Measurements from ENCODE around the gene MAST2. TPM values are rescaled to one million over a fixed set of nuclear protein-coding genes. Genes with fewer than 3 reads are reported as not detected.

The MAST2 gene
- total and polyA plus RNA-seq, 9 of the 15 experiments (the other 6 are each of a cell fraction or from before 2014, with no cell fraction given): 0.73 to 32.0 (median 17.8) TPM

DNA sequence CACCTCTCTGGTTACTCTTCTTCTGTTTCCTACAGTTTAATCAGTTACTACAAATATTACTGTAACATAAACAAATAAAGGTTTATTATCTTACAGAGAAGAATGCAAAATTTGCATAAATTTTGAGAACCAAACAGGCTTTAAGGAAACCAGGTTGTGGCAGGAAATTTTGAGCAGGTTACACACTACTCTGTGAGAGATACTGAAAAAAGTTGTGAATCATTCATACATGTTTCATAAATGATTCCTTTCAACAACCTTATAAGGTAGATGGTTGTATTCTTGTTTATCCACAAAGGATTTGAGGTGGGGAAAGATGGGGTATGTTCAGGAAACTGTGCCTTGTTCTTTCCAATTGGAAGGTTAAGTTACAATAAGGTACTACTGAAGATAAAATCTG is 58.6 kb downstream of the MAST2 start (continued):
- TF ChIP-seq, protein P1, sequence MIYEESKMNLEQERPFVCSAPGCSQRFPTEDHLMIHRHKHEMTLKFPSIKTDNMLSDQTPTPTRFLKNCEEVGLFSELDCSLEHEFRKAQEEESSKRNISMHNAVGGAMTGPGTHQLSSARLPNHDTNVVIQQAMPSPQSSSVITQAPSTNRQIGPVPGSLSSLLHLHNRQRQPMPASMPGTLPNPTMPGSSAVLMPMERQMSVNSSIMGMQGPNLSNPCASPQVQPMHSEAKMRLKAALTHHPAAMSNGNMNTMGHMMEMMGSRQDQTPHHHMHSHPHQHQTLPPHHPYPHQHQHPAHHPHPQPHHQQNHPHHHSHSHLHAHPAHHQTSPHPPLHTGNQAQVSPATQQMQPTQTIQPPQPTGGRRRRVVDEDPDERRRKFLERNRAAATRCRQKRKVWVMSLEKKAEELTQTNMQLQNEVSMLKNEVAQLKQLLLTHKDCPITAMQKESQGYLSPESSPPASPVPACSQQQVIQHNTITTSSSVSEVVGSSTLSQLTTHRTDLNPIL (CRISPR knock-in tag; IDR thresholded peaks at IDR 0.05): no peak
- TF ChIP-seq ZKSCAN3 (CRISPR knock-in tag; IDR thresholded peaks at IDR 0.05) (no peak), POLR3A (IDR thresholded peaks at IDR 0.05; ENCODE audit: borderline replicate concordance, extremely low read depth, insufficient read depth, insufficient read length) (no peak), DACH1 (IDR thresholded peaks at IDR 0.05; ENCODE audit: partially characterized antibody) (no peak)
- TF ChIP-seq, protein P2, sequence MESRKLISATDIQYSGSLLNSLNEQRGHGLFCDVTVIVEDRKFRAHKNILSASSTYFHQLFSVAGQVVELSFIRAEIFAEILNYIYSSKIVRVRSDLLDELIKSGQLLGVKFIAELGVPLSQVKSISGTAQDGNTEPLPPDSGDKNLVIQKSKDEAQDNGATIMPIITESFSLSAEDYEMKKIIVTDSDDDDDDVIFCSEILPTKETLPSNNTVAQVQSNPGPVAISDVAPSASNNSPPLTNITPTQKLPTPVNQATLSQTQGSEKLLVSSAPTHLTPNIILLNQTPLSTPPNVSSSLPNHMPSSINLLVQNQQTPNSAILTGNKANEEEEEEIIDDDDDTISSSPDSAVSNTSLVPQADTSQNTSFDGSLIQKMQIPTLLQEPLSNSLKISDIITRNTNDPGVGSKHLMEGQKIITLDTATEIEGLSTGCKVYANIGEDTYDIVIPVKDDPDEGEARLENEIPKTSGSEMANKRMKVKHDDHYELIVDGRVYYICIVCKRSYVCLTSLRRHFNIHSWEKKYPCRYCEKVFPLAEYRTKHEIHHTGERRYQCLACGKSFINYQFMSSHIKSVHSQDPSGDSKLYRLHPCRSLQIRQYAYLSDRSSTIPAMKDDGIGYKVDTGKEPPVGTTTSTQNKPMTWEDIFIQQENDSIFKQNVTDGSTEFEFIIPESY (CRISPR knock-in tag; IDR thresholded peaks at IDR 0.05): no peak

DNA sequence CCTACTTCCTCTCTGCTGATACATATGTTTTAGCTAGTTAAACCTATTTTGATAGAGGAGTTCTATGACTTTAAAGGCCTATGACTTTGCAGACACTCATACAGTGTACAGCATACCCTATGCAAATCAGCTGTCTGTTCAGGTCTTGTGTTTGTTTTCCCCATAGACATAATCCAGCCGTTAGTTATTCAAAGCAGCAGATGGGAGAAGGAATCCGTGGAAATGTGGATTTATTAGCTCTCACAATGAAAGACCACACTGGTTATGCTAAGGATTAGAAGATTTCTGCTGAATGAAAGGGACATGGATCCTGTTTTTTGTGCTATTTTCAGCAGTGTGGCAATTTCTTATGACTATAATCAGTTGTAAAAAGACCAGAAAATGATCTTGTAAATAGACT is 59.8 kb downstream of the MAST2 start:
- no peak overlapping the region for H3K27ac ChIP-seq (ENCODE audit: extremely low read depth, low read depth, low read length)
- TF ChIP-seq NCOA1 (IDR thresholded peaks at IDR 0.05; ENCODE audit: low read depth) (no peak), NBN (IDR thresholded peaks at IDR 0.05; ENCODE audit: low read depth) (no peak), KLF10 (CRISPR knock-in tag; IDR thresholded peaks at IDR 0.05) (no peak), ZC3H11A (IDR thresholded peaks at IDR 0.05; ENCODE audit: low read depth, low read length) (no peak), EP400 (IDR thresholded peaks at IDR 0.05) (0 out of 2 replicates have a peak, but pooled peaks have one; percentile 2), ZNF551 (CRISPR knock-in tag; IDR thresholded peaks at IDR 0.05) (no peak)
- TF ChIP-seq, protein P3, sequence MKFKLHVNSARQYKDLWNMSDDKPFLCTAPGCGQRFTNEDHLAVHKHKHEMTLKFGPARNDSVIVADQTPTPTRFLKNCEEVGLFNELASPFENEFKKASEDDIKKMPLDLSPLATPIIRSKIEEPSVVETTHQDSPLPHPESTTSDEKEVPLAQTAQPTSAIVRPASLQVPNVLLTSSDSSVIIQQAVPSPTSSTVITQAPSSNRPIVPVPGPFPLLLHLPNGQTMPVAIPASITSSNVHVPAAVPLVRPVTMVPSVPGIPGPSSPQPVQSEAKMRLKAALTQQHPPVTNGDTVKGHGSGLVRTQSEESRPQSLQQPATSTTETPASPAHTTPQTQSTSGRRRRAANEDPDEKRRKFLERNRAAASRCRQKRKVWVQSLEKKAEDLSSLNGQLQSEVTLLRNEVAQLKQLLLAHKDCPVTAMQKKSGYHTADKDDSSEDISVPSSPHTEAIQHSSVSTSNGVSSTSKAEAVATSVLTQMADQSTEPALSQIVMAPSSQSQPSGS (CRISPR knock-in tag; IDR thresholded peaks at IDR 0.05): no peak
- TF ChIP-seq, protein P4, sequence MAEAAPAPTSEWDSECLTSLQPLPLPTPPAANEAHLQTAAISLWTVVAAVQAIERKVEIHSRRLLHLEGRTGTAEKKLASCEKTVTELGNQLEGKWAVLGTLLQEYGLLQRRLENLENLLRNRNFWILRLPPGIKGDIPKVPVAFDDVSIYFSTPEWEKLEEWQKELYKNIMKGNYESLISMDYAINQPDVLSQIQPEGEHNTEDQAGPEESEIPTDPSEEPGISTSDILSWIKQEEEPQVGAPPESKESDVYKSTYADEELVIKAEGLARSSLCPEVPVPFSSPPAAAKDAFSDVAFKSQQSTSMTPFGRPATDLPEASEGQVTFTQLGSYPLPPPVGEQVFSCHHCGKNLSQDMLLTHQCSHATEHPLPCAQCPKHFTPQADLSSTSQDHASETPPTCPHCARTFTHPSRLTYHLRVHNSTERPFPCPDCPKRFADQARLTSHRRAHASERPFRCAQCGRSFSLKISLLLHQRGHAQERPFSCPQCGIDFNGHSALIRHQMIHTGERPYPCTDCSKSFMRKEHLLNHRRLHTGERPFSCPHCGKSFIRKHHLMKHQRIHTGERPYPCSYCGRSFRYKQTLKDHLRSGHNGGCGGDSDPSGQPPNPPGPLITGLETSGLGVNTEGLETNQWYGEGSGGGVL (CRISPR knock-in tag; IDR thresholded peaks at IDR 0.05): no peak

More for the DNA sequence above, 59.8 kb downstream of the MAST2 start:
- Histone ChIP-seq H3K9me3 (replicated peaks; ENCODE audit: control insufficient read depth, insufficient read depth, low read depth, low read length) (no peaks in the 10 kb centered on the region), H3K4me1 (replicated peaks in 1 of 2; ENCODE audit: control insufficient read depth in 2 of 2, insufficient read depth in 2 of 2, low read length in 2 of 2) (peaks cover 4 to 27% of the 10 kb centered on the region in 2 experiments; a peak in 3 of 5 replicates), H3K27me3 (ENCODE audit: control insufficient read depth in 2 of 2, insufficient read depth in 2 of 2, low read length in 2 of 2) (no peaks in the 10 kb centered on the region), H4K20me1 (replicated peaks; ENCODE audit: control insufficient read depth, insufficient read depth, low read length) (no peaks in the 10 kb centered on the region; the same call in 1 of the 2 replicates), H3K4me3 (no peak overlapping the region), H3K9me1 (ENCODE audit: control insufficient read depth, insufficient read depth, low read length) (no peaks in the 10 kb centered on the region), H3K4me2 (ENCODE audit: insufficient read depth, low read length) (no peak overlapping the region; the same call in 1 of the 2 replicates), H3K79me2 (ENCODE audit: control insufficient read depth, insufficient read depth, low read length) (peaks cover 46% of the 10 kb centered on the region), H3K9ac (ENCODE audit: insufficient read depth in 1 of 2, low read depth in 2 of 2, low read length in 2 of 2) (no peak overlapping the region), H3K36me3 (ENCODE audit: control insufficient read depth, insufficient read depth, low read length) (no peaks in the 10 kb centered on the region), H2AFZ (ENCODE audit: low read depth, low read length) (no peak overlapping the region)
- WGBS (ENCODE audit: insufficient coverage, low coverage, missing lambda C conversion rate): 21% methylated on average over 2 of the region's 2 CpGs
- CTCF ChIA-PET (ENCODE audit: low intra/inter-chr PET ratio): no interaction called here
- POLR2A ChIA-PET: interaction anchor here (0.5 to 1.3 kb wide), 2 partner anchors 27 to 198 kb away, joined by 3 read pairs; no protein-coding TSS in a partner anchor
- FAIRE-seq (no peak), DNase-seq (ENCODE audit: extremely low read depth in 1 of 4, low spot score in 3 of 4) (no peak), ATAC-seq (peak; percentile 68)
- in situ Hi-C loops (cut with MboI): no loop called here
- intact Hi-C loops (cut with micrococcal nuclease): no loop called here
- no TSS peak for BruUV-seq (replicated peaks)
